ENCODE data around the gene C3orf22.

DNA sequence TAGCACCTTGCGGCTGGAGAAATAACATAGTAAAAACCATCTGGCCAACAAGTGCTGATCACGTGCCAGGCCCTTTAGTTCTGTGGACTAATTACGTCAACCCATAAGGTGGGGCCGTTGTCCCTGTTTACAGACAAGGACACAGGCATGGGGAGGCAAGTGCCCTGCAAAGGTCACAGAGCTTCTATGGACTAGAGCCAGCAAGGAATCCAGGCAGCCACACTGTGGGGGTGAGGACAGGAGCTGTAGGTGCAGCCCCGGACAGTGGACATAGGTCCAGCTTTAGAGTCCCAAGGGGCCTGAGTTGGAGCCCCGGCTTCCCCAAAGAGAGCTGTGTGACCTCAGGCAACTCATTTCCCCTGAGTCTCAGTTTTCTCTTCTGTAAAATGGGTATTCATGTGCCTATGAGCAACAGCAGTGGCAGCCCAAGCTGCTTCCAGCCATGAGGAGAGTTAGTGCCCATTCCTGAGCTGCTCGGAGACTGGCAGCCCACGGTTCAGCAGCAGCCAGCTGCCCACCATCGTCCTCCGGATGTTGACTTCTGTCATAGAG, 20.9 kb downstream of the C3orf22 start:
- TF ChIP-seq POLR2A (IDR thresholded peaks at IDR 0.05), result no peak
- TF ChIP-seq, protein P1, sequence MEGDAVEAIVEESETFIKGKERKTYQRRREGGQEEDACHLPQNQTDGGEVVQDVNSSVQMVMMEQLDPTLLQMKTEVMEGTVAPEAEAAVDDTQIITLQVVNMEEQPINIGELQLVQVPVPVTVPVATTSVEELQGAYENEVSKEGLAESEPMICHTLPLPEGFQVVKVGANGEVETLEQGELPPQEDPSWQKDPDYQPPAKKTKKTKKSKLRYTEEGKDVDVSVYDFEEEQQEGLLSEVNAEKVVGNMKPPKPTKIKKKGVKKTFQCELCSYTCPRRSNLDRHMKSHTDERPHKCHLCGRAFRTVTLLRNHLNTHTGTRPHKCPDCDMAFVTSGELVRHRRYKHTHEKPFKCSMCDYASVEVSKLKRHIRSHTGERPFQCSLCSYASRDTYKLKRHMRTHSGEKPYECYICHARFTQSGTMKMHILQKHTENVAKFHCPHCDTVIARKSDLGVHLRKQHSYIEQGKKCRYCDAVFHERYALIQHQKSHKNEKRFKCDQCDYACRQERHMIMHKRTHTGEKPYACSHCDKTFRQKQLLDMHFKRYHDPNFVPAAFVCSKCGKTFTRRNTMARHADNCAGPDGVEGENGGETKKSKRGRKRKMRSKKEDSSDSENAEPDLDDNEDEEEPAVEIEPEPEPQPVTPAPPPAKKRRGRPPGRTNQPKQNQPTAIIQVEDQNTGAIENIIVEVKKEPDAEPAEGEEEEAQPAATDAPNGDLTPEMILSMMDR (IDR thresholded peaks at IDR 0.05), result no peak

Data from uterus (tissue), 2 donors.